ENCODE measurements around the gene ITCH. TPM values are rescaled to one million over a fixed set of nuclear protein-coding genes. Genes with fewer than 3 reads are reported as not detected.
"Not testable (repeated sequence)": the region's sequence is repeated elsewhere in the genome, so short reads cannot be mapped to it uniquely, and the experiment has no call there.

The ITCH gene
- total RNA-seq, 1 donor from 2014 or later = 57.5 TPM

DNA sequence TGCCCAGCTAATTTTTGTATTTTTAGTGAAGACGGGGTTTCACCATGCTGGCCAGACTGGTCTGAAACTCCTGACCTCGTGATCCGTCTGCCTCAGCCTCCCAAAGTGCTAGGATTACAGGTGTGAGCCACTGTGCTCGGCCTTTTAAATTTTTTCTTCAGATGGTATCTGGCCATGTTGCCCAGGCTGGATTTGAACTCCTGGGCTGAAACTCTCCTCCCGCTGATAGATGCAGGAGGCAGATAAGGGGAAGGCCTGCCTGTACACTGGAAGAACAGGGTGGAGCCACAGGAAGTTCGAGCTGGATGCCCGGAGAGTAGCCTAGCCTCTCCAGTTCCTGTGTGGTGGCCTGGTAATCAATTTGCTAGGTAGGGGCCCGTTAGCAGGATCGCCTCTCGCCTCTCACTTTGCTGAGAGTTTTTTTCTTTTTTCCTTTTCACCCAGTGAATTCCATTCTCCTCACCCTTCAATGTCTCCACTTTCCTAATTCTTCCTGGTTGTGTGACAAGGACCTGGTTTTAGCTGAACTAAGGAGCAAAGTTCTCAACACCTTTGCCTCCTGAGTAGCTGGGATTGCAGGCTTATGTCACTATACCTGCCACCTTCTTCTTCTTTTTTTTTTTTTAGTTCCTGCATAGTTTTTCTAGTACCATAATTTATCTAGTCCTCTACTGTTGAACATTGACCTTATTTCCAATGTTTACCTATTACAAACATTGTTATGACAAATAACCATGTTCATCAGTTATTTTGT lies 19.4 kb upstream of the ITCH start:
- intact Hi-C loops (cut with DNase I) = no loop called here
- H3K27ac ChIP-seq = no peak overlapping the region
- H3K36me3 ChIP-seq = no peaks in the 10 kb centered on the region
- H3K27me3 ChIP-seq (ENCODE audit: low read depth) = no peaks in the 10 kb centered on the region
- no peaks in the 10 kb centered on the region for H3K9me3 ChIP-seq
- ATAC-seq (no peak), DNase-seq (no peak)
- no peak overlapping the region for H3K4me3 ChIP-seq
- no peak for TF ChIP-seq CTCF (IDR thresholded peaks at IDR 0.05)
- H3K4me1 ChIP-seq = no peaks in the 10 kb centered on the region

DNA sequence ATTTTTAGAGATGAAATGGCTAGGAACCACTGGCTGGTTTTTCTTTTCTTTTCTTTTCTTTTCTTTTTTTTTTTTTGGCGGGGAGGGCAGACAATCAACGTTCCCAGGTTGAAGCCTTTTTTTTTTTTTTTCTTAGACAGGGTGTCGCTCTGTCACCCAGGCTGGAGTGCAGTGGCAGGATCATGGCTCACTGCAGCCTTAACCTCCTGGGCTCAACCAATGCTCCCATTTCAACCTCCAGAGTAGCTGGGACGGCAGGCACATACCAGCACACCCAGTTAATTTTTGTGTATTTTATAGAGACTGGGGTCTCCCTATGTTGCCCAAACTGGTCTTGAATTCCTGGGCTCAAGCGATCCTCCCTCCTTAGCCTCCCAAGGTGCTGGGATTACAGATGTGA lies 18.8 kb upstream of the ITCH start:
- no peaks in the 10 kb centered on the region for H3K4me1 ChIP-seq
- no peaks in the 10 kb centered on the region for H3K36me3 ChIP-seq
- no peaks in the 10 kb centered on the region for H3K27me3 ChIP-seq (ENCODE audit: low read depth)
- intact Hi-C loops (cut with DNase I) = no loop called here
- H3K27ac ChIP-seq = no peak overlapping the region
- DNase-seq (no peak), ATAC-seq (no peak)
- TF ChIP-seq CTCF (IDR thresholded peaks at IDR 0.05) = no peak
- no peaks in the 10 kb centered on the region for H3K9me3 ChIP-seq
- no peak overlapping the region for H3K4me3 ChIP-seq

GRCh38 chr20:34345402-34345736 lies 17.7 kb upstream of the ITCH start:
- Histone ChIP-seq H3K27me3 (ENCODE audit: low read depth) (no peaks in the 10 kb centered on the region), H3K27ac (no peak overlapping the region), H3K4me3 (no peak overlapping the region), H3K4me1 (no peaks in the 10 kb centered on the region), H3K36me3 (no peaks in the 10 kb centered on the region), H3K9me3 (no peaks in the 10 kb centered on the region)
- no peak for ATAC-seq
- intact Hi-C loops (cut with DNase I) = no loop called here
- TF ChIP-seq CTCF (IDR thresholded peaks at IDR 0.05) = no peak
- no peak for DNase-seq

GRCh38 chr20:34345839-34346532 lies 17.1 kb upstream of the ITCH start:
- DNase-seq; H3K27me3 ChIP-seq (ENCODE audit: low read depth); H3K27ac ChIP-seq; H3K4me1 ChIP-seq; intact Hi-C loops (cut with DNase I); H3K9me3 ChIP-seq; H3K4me3 ChIP-seq; ATAC-seq; H3K36me3 ChIP-seq: not testable (repeated sequence)

- ATAC-seq = not testable (repeated sequence)
Observed at GRCh38 chr20:34346533-34346865, 16.6 kb upstream of the ITCH start.

DNA sequence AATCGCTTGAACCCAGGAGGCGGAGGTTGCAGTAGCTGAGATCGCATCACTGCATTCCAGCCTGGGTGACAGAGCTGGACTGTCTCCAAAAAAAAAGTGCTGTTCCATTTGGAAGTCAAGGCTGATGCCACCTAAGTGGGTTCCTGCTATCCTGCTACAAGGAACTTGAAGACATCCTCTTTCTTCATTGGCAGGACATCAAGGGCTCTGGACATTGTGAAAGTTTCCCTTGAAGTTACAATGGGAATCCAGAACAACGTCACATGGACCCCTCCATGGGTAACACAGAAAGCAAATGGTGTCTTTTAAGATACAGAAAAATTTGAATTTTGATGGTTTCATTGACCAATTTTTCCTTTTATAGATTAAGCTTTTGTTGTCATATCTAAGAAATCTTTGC lies 15.5 kb upstream of the ITCH start:
- no peaks in the 10 kb centered on the region for H3K36me3 ChIP-seq
- H3K4me3 ChIP-seq = no peak overlapping the region
- ATAC-seq (no peak), DNase-seq (no peak)
- H3K9me3 ChIP-seq = no peaks in the 10 kb centered on the region
- H3K27me3 ChIP-seq (ENCODE audit: low read depth) = no peaks in the 10 kb centered on the region
- no peak for TF ChIP-seq CTCF (IDR thresholded peaks at IDR 0.05)
- H3K4me1 ChIP-seq = no peaks in the 10 kb centered on the region
- no peak overlapping the region for H3K27ac ChIP-seq
- intact Hi-C loops (cut with DNase I) = no loop called here

More at GRCh38 chr20:34346533-34346865, 16.6 kb upstream of the ITCH start:
- H3K27ac ChIP-seq; H3K4me3 ChIP-seq; H3K36me3 ChIP-seq; H3K4me1 ChIP-seq; H3K9me3 ChIP-seq; H3K27me3 ChIP-seq (ENCODE audit: low read depth); DNase-seq; intact Hi-C loops (cut with DNase I): not testable (repeated sequence)

Data from lower lobe of right lung (tissue), 2 donors.